Measurements from ENCODE around the gene PPM1N. TPM values are rescaled to one million over a fixed set of nuclear protein-coding genes. Genes with fewer than 3 reads are reported as not detected.

The PPM1N gene
- total RNA-seq, 1 donor = 0.36 TPM

DNA sequence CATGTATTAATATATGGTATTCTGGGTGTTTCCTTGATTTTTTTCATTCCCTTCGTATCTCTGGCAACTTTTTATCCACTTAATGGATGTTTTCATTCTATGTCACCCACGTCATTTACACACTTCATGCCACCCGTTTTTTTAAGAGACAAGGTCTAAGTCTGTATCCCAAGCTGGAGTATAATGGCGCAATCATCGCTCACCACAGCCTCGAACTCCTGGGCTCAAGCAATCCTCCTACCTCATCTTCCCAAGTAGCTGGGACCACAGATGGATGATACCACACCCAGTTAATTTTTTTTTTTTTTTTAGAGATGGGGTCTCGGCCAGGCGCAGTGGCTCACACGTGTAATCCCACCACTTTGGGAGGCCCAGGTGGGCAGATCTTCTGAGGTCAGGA, 5.7 kb downstream of the PPM1N start:
- no peak overlapping the region for H3K4me2 ChIP-seq (ENCODE audit: insufficient read depth, low read length)
- H3K4me1 ChIP-seq (ENCODE audit: insufficient read depth, low read length) = peaks cover 14% of the 10 kb centered on the region
- no peak for TF ChIP-seq CTCF (IDR thresholded peaks at IDR 0.05; ENCODE audit: extremely low read depth, low read depth, low read length)
- H3K27ac ChIP-seq (ENCODE audit: low read depth, low read length) = no peak overlapping the region
- peaks cover 14% of the 10 kb centered on the region for H3K79me2 ChIP-seq (ENCODE audit: insufficient read depth, low read length)
- H3K36me3 ChIP-seq (ENCODE audit: insufficient read depth, low read length) = no peaks in the 10 kb centered on the region
- peaks cover 1% of the 10 kb centered on the region for H4K20me1 ChIP-seq (ENCODE audit: insufficient read depth, low read length)
- DNase-seq (ENCODE audit: insufficient read length, low spot score, missing footprints) = no peak
- H2AFZ ChIP-seq (ENCODE audit: low read length) = no peak overlapping the region
- H3K27me3 ChIP-seq (ENCODE audit: insufficient read depth, low read length) = peaks cover 14% of the 10 kb centered on the region
- H3K9me3 ChIP-seq (ENCODE audit: low read depth, low read length) = no peaks in the 10 kb centered on the region
- H3K4me3 ChIP-seq (ENCODE audit: insufficient read depth, low read length) = no peak overlapping the region

DNA sequence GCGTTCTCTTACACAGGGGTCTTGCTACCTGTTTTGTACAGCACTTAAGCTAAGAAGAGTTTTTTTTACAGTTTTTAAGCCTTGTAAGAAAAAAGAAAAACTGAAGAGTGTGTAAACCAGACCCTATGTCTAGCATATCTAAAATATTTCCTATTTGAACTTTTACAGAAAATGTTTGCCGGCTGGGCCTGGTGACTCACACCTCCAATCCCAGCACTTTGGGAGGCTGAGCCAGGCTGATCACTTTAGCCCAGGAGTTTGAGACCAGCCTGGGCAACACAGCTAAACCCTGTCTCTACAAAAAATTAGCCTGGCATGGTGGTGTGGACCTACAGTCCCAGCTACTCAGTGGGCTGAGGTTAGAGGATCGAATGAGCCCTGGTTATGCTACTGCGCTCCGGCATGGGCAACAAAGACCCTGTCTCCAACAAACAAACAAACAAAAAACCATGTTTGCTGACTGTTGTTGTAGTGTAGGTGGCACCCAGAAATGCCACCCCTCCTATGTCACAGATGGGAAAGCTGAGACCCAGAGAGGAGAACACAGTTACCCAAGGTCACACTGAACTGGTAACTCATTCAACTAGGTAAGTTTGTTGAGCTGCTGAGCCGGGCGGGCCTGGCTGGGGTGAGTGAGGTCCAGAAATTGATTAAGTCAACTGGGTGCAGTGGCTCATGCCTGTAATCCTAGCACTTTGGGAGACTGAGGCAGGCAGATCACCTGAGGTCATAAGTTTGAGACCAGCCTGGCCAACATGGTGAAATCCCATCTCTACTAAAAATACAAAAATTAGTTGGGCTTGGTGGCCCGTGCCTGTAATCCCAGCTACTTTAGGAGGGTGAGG, 7.1 kb downstream of the PPM1N start:
- TF ChIP-seq CTCF (IDR thresholded peaks at IDR 0.05; ENCODE audit: extremely low read depth, low read depth, low read length) = no peak
- Histone ChIP-seq H3K36me3 (ENCODE audit: insufficient read depth, low read length) (no peaks in the 10 kb centered on the region), H3K4me2 (ENCODE audit: insufficient read depth, low read length) (no peak overlapping the region), H3K9me3 (ENCODE audit: low read depth, low read length) (no peaks in the 10 kb centered on the region), H3K27me3 (ENCODE audit: insufficient read depth, low read length) (peaks cover 4% of the 10 kb centered on the region), H3K79me2 (ENCODE audit: insufficient read depth, low read length) (peaks cover 29% of the 10 kb centered on the region), H2AFZ (ENCODE audit: low read length) (no peak overlapping the region), H3K4me3 (ENCODE audit: insufficient read depth, low read length) (no peak overlapping the region), H4K20me1 (ENCODE audit: insufficient read depth, low read length) (peaks cover 12% of the 10 kb centered on the region), H3K27ac (ENCODE audit: low read depth, low read length) (peak overlapping the region; percentile 80), H3K4me1 (ENCODE audit: insufficient read depth, low read length) (peaks cover 20% of the 10 kb centered on the region)
- DNase-seq (ENCODE audit: insufficient read length, low spot score, missing footprints) = no peak

DNA sequence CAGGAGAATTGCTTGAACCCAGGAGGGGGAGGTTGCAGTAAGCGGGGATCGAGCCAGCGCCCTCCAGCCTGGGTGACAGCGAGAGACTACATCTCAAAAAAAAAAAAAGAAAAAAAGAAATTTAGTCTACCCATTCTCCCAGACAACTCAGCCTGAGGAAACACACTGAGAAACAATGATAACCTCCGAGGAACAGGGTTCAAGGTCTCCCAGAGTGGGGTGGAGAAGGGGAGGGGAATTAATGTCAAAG, 7.7 kb downstream of the PPM1N start:
- H3K4me3 ChIP-seq (ENCODE audit: insufficient read depth, low read length) = peak overlapping the region; percentile 90

More for the DNA sequence above, 7.7 kb downstream of the PPM1N start:
- H3K9me3 ChIP-seq (ENCODE audit: low read depth, low read length) = no peaks in the 10 kb centered on the region
- H3K4me2 ChIP-seq (ENCODE audit: insufficient read depth, low read length) = peak overlapping the region; percentile 100
- H3K79me2 ChIP-seq (ENCODE audit: insufficient read depth, low read length) = peaks cover 34% of the 10 kb centered on the region
- peaks cover 3% of the 10 kb centered on the region for H3K36me3 ChIP-seq (ENCODE audit: insufficient read depth, low read length)
- DNase-seq (ENCODE audit: insufficient read length, low spot score, missing footprints) = no peak
- TF ChIP-seq CTCF (IDR thresholded peaks at IDR 0.05; ENCODE audit: extremely low read depth, low read depth, low read length) = no peak
- H3K27ac ChIP-seq (ENCODE audit: low read depth, low read length) = peak overlapping the region; percentile 80
- H3K27me3 ChIP-seq (ENCODE audit: insufficient read depth, low read length) = peaks cover 4% of the 10 kb centered on the region
- H3K4me1 ChIP-seq (ENCODE audit: insufficient read depth, low read length) = peaks cover 20% of the 10 kb centered on the region
- H2AFZ ChIP-seq (ENCODE audit: low read length) = peak overlapping the region; percentile 91
- peaks cover 13% of the 10 kb centered on the region for H4K20me1 ChIP-seq (ENCODE audit: insufficient read depth, low read length)
